ENCODE data around the gene PHTF2. TPM values are rescaled to one million over a fixed set of nuclear protein-coding genes. Genes with fewer than 3 reads are reported as not detected.

PHTF2 gene
- total and polyA plus RNA-seq, 2 experiments from 2014 or later, result 22.0 to 29.9 TPM

- in situ Hi-C loops (cut with MboI), result no loop called here
- Histone ChIP-seq H3K4me2 (ENCODE audit: unreplicated experiment) (no peak overlapping the region), H3K36me3 (ENCODE audit: low read depth) (no peaks in the 10 kb centered on the region), H3K9me2 (ENCODE audit: insufficient read depth) (no peaks in the 10 kb centered on the region), H3F3A (ENCODE audit: insufficient read depth) (peaks cover 17% of the 10 kb centered on the region; the same call in 1 of the 2 replicates), H3K9ac (no peak overlapping the region), H3K4me1 (ENCODE audit: insufficient read depth) (peaks cover 25% of the 10 kb centered on the region), H2AFZ (no peak overlapping the region), H4K20me1 (ENCODE audit: insufficient read depth) (no peaks in the 10 kb centered on the region), H3K79me2 (ENCODE audit: insufficient read depth) (peaks cover 34% of the 10 kb centered on the region), H3K27me3 (replicated peaks; ENCODE audit: insufficient read depth) (no peaks in the 10 kb centered on the region), H3K4me3 (no peak overlapping the region), H3K9me3 (ENCODE audit: low read depth) (no peaks in the 10 kb centered on the region), H3K27ac (no peak overlapping the region)
- 94 to 100% methylated on average over 1 of the region's 1 CpG for WGBS, 2 experiments (ENCODE audit: low coverage in 1 of 2, low lambda C conversion rate in 2 of 2, missing lambda C conversion rate in 2 of 2)
- no peak for TF ChIP-seq EZH2 (IDR thresholded peaks at IDR 0.05; ENCODE audit: insufficient read depth, poor library complexity, severe bottlenecking)
- no peak for TF ChIP-seq EZH2phosphoT487 (IDR thresholded peaks at IDR 0.05; ENCODE audit: insufficient read depth, low read depth)
- no peak for DNase-seq
Measured at GRCh38 chr7:77837966-77838365, 39.4 kb downstream of the PHTF2 start.

- no peak overlapping the region for H3K27ac ChIP-seq
- in situ Hi-C loops (cut with MboI), result no loop called here
- peaks cover 34% of the 10 kb centered on the region for H3K79me2 ChIP-seq (ENCODE audit: insufficient read depth)
- H3K9ac ChIP-seq, result no peak overlapping the region
- no peaks in the 10 kb centered on the region for H4K20me1 ChIP-seq (ENCODE audit: insufficient read depth)
- TF ChIP-seq EZH2phosphoT487 (IDR thresholded peaks at IDR 0.05; ENCODE audit: insufficient read depth, low read depth), result no peak
- no peak overlapping the region for H2AFZ ChIP-seq
- DNase-seq, result no peak
- H3K36me3 ChIP-seq (ENCODE audit: low read depth), result no peaks in the 10 kb centered on the region
- H3K4me3 ChIP-seq, result no peak overlapping the region
- H3K4me2 ChIP-seq (ENCODE audit: unreplicated experiment), result no peak overlapping the region
- H3K4me1 ChIP-seq (ENCODE audit: insufficient read depth), result peaks cover 14% of the 10 kb centered on the region
- peaks cover 8% of the 10 kb centered on the region; the same call in 1 of the 2 replicates for H3F3A ChIP-seq (ENCODE audit: insufficient read depth)
- no peaks in the 10 kb centered on the region for H3K27me3 ChIP-seq (replicated peaks; ENCODE audit: insufficient read depth)
- WGBS, 2 experiments (ENCODE audit: low coverage in 1 of 2, low lambda C conversion rate in 2 of 2, missing lambda C conversion rate in 2 of 2), result 71 to 72% methylated on average over 3 of the region's 3 CpGs
- no peaks in the 10 kb centered on the region for H3K9me2 ChIP-seq (ENCODE audit: insufficient read depth)
- no peaks in the 10 kb centered on the region for H3K9me3 ChIP-seq (ENCODE audit: low read depth)
Measured at GRCh38 chr7:77838929-77839491, 40.4 kb downstream of the PHTF2 start.

GRCh38 chr7:77839919-77840318, 41.3 kb downstream of the PHTF2 start:
- H3K36me3 ChIP-seq (ENCODE audit: low read depth), result no peaks in the 10 kb centered on the region
- peaks cover 34% of the 10 kb centered on the region for H3K79me2 ChIP-seq (ENCODE audit: insufficient read depth)
- no peak overlapping the region for H3K9ac ChIP-seq
- peaks cover 5% of the 10 kb centered on the region; the same call in 1 of the 2 replicates for H3K4me1 ChIP-seq (ENCODE audit: insufficient read depth)
- TF ChIP-seq EZH2 (IDR thresholded peaks at IDR 0.05; ENCODE audit: insufficient read depth, poor library complexity, severe bottlenecking), result no peak
- no peak for TF ChIP-seq EZH2phosphoT487 (IDR thresholded peaks at IDR 0.05; ENCODE audit: insufficient read depth, low read depth)
- no peak for DNase-seq
- H3K9me2 ChIP-seq (ENCODE audit: insufficient read depth), result no peaks in the 10 kb centered on the region
- H3K9me3 ChIP-seq (ENCODE audit: low read depth), result no peaks in the 10 kb centered on the region
- 82 to 90% methylated on average over 2 of the region's 2 CpGs for WGBS, 2 experiments (ENCODE audit: low coverage in 1 of 2, low lambda C conversion rate in 2 of 2, missing lambda C conversion rate in 2 of 2)
- in situ Hi-C loops (cut with MboI), result no loop called here
- H3K27me3 ChIP-seq (replicated peaks; ENCODE audit: insufficient read depth), result no peaks in the 10 kb centered on the region
- no peaks in the 10 kb centered on the region for H3F3A ChIP-seq (ENCODE audit: insufficient read depth)
- no peak overlapping the region for H3K4me2 ChIP-seq (ENCODE audit: unreplicated experiment)
- no peak overlapping the region for H3K4me3 ChIP-seq
- no peak overlapping the region for H2AFZ ChIP-seq
- H4K20me1 ChIP-seq (ENCODE audit: insufficient read depth), result no peaks in the 10 kb centered on the region
- H3K27ac ChIP-seq, result no peak overlapping the region

- no peaks in the 10 kb centered on the region for H3K9me3 ChIP-seq (ENCODE audit: low read depth)
- TF ChIP-seq EZH2phosphoT487 (IDR thresholded peaks at IDR 0.05; ENCODE audit: insufficient read depth, low read depth) (no peak), EZH2 (IDR thresholded peaks at IDR 0.05; ENCODE audit: insufficient read depth, poor library complexity, severe bottlenecking) (no peak)
- no peak overlapping the region for H3K4me3 ChIP-seq
- in situ Hi-C loops (cut with MboI), result no loop called here
- no peak overlapping the region for H3K9ac ChIP-seq
- H3K9me2 ChIP-seq (ENCODE audit: insufficient read depth), result no peaks in the 10 kb centered on the region
- H3K4me1 ChIP-seq (ENCODE audit: insufficient read depth), result no peaks in the 10 kb centered on the region
- no peak for DNase-seq
- H3K4me2 ChIP-seq (ENCODE audit: unreplicated experiment), result no peak overlapping the region
- no peaks in the 10 kb centered on the region for H3K27me3 ChIP-seq (replicated peaks; ENCODE audit: insufficient read depth)
- no peaks in the 10 kb centered on the region for H4K20me1 ChIP-seq (ENCODE audit: insufficient read depth)
- H3K36me3 ChIP-seq (ENCODE audit: low read depth), result no peaks in the 10 kb centered on the region
- H3K79me2 ChIP-seq (ENCODE audit: insufficient read depth), result peaks cover 12% of the 10 kb centered on the region; the same call in 1 of the 2 replicates
- H2AFZ ChIP-seq, result no peak overlapping the region
- H3F3A ChIP-seq (ENCODE audit: insufficient read depth), result no peaks in the 10 kb centered on the region
- H3K27ac ChIP-seq, result no peak overlapping the region
- 97 to 98% methylated on average over 2 of the region's 2 CpGs for WGBS, 2 experiments (ENCODE audit: low coverage in 1 of 2, low lambda C conversion rate in 2 of 2, missing lambda C conversion rate in 2 of 2)
Measured at GRCh38 chr7:77843194-77843593, 44.6 kb downstream of the PHTF2 start.
